ENCODE data around the gene AXIN1. TPM values are rescaled to one million over a fixed set of nuclear protein-coding genes. Genes with fewer than 3 reads are reported as not detected.
A peak's percentile ranks its signal among the peaks of the same experiment; 100 is the strongest.
"Not testable (repeated sequence)": the region's sequence is repeated elsewhere in the genome, so short reads cannot be mapped to it uniquely, and the experiment has no call there.

AXIN1 gene
- total RNA-seq, 2 experiments from 2014 or later = 20.0 to 23.8 TPM

DNA sequence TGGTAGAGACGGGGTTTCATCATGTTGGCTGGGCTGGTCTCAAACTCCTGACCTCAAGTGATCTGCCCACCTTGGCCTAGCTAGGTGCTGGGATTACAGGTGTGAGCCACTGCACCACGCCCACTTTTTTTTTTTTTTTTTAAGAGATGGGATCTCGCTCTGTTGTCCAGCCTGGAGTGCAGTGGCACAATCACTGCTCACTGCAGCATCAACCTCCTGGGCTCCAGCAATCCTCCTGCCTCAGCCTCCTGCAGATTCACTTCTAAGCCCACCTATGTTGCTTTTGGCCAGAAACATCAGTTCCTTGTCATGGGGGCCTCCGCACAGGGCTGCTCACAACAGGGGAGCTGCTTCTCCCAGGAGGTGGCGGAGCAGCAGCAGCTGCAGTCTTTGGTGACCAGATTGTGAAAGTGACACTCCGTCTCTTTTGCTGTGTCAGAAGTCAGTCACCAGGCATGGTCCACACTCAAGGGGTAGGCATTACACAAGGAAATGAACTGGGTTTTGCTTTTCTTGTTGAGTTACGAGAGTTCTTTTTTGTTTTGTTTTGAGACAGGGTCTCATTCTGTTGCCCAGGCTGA lies 40.0 kb upstream of the AXIN1 start:
- Mint-ChIP-seq H3K27ac (no peak overlapping the region), H3K4me3 (no peak overlapping the region), H3K4me1 (peaks cover 22% of the 10 kb centered on the region), H3K9me3 (ENCODE audit: low read depth) (no peaks in the 10 kb centered on the region), H3K27me3 (peaks cover 3% of the 10 kb centered on the region), H3K36me3 (ENCODE audit: low read depth) (no peaks in the 10 kb centered on the region)
- CTCF ChIA-PET = interaction anchor here (0.7 to 1.8 kb wide), 8 partner anchors 11 to 320 kb away, joined by 3 to 12 read pairs (median 3); partner anchors contain the start of gene MRPL28
- POLR2A ChIA-PET = interaction anchor here (0.5 kb wide), 2 partner anchors 159 to 285 kb away, joined by 4 to 8 read pairs; no protein-coding TSS in a partner anchor
- ATAC-seq (peak; percentile 41), DNase-seq (peak; percentile 68)
- intact Hi-C loops (cut with DNase I, micrococcal nuclease) = loop anchor here (1.0 to 5.0 kb wide), 10 partner anchors 9 to 244 kb away; partner anchors contain the start of genes CAPN15 (in 1 of the 2), DECR2 (in 1 of the 2), METTL26 (in 1 of the 2) and RAB11FIP3 (in 1 of the 2)

DNA sequence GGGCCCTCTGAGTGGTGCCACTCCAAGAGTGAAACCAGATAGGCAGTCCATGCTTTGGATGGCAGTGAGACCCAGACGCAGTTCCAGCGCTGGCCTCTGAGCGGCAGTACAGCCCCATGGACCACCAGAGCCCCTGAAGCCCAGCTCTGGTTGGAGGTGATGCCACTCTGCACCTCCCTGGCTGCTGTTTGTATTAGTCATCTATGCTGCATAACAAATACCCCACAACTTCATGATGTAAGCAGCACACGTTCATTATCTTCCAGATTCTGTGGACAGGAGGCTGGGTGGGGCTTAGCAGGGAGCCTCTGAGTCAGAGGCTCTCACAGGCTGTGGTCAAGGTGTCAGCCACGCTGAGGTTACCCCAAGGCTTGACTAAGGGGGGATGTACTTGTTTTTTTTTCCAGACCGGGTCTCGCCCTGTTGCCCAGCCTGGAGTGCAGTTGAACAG lies 39.4 kb upstream of the AXIN1 start:
- Mint-ChIP-seq H3K27me3 (peaks cover 3% of the 10 kb centered on the region), H3K4me1 (peaks cover 22% of the 10 kb centered on the region), H3K36me3 (ENCODE audit: low read depth) (no peaks in the 10 kb centered on the region), H3K9me3 (ENCODE audit: low read depth) (no peaks in the 10 kb centered on the region), H3K27ac (no peak overlapping the region), H3K4me3 (no peak overlapping the region)
- CTCF ChIA-PET = interaction anchor here (0.7 to 1.8 kb wide), 8 partner anchors 12 to 320 kb away, joined by 3 to 12 read pairs (median 3); partner anchors contain the start of gene MRPL28
- POLR2A ChIA-PET = interaction anchor here (0.5 to 0.7 kb wide), 3 partner anchors 34 to 286 kb away, joined by 4 to 8 read pairs (median 5); partner anchors contain the start of gene RAB11FIP3
- intact Hi-C loops (cut with DNase I, micrococcal nuclease) = loop anchor here (1.0 to 5.0 kb wide), 10 partner anchors 9 to 245 kb away; partner anchors contain the start of genes CAPN15 (in 1 of the 2), DECR2 (in 1 of the 2), METTL26 (in 1 of the 2) and RAB11FIP3 (in 1 of the 2)
- peak; percentile 91 for DNase-seq
- peak; percentile 93 for ATAC-seq

DNA sequence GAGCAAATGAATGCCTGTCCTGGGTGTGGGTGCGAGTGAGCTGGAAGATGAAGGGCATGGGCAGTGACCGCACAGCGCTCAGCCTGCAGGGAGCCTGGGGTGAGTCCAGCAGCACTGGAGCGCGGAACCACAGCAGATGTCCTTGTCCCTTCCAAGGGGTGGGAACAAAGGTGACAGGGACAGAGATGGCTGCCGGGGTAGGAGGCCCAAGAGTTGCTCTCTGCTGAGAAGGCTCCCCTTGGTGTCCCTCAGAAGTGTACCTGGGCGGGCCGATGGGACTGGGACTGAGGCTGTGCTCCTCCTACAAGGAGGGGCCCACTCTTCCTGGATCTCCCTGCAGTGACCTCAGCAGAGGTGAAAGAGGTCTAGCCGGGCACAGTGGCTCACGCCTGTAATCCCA lies 36.8 kb upstream of the AXIN1 start:
- DNase-seq (no peak), ATAC-seq (no peak)
- Mint-ChIP-seq H3K4me3 (no peak overlapping the region), H3K27ac (no peak overlapping the region), H3K4me1 (peaks cover 14% of the 10 kb centered on the region), H3K9me3 (ENCODE audit: low read depth) (no peaks in the 10 kb centered on the region), H3K27me3 (no peaks in the 10 kb centered on the region), H3K36me3 (ENCODE audit: low read depth) (no peaks in the 10 kb centered on the region)
- ChIA-PET POLR2A (no interaction called here), CTCF (interaction anchor here (0.7 kb wide), 1 partner anchor 139 kb away, joined by 3 read pairs; no protein-coding TSS in a partner anchor)
- intact Hi-C loops (cut with DNase I, micrococcal nuclease) = no loop called here

DNA sequence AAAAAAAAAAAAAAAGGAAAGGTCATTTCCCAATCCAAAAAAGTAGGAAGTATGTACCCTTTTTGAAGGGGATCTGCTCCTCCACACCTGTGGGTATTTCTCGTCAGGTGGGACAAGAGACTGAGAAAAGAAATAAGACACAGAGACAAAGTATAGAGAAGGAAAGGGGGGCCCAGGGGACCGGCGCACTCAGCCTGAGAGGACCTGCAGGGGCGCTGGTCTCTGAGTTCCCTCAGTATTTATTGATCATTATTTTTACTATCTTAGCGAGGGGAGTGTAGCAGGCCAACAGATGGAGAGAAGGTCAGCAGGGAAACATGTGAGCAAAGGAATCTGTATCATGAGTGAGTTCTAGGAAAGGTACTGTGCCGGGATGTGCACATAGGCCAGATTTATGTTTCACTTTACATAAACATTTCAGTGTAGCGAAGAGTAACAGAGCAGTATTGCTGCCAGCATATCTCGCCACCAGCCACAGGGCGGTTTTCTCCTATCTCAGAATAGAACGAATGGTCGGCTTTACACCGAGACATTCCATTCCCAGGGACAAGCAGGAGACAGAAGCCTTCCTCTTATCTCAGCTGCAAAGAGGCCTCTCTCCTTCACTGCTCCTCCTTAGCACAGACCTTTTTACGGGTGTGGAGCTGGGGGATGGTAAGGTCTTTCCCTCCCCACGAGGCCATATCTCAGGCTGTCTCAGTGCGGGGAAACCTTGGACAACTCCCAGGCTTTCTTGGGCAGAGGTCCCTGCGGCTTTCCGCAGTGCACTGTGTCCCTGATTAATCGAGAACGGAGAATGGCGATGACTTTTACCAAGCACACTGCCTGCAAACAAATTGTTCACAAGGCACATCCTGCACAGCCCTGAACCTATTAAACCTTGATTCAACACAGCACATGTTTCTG lies 35.5 kb upstream of the AXIN1 start:
- intact Hi-C loops (cut with DNase I, micrococcal nuclease); H3K27ac Mint-ChIP-seq; DNase-seq; H3K4me3 Mint-ChIP-seq; H3K27me3 Mint-ChIP-seq; ATAC-seq; CTCF ChIA-PET; POLR2A ChIA-PET; H3K9me3 Mint-ChIP-seq (ENCODE audit: low read depth); H3K36me3 Mint-ChIP-seq (ENCODE audit: low read depth): not testable (repeated sequence)
- peaks cover 20% of the 10 kb centered on the region for H3K4me1 Mint-ChIP-seq

DNA sequence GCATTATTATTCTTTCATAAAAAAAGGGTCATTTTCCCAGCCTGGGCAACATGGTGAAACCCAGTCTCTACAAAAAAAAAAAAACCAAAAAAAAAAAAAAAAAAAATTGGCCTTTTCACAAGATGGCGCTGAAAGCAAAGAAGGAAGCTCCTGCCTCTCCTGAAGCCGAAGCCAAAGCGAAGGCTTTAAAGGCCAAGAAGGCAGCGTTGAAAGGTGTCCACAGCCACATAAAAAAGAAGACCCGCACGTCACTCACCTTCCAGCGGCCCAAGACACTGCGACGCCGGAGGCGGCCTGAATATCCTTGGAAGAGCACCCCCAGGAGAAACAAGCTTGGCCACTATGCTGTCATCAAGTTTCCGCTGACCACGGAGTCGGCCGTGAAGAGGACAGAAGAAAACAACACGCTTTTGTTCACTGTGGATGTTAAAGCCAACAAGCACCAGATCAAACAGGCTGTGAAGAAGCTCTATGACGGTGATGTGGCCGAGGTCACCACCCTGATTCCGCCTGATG lies 34.2 kb upstream of the AXIN1 start:
- POLR2A ChIA-PET = no interaction called here
- Mint-ChIP-seq H3K9me3 (ENCODE audit: low read depth) (no peaks in the 10 kb centered on the region), H3K27ac (no peak overlapping the region), H3K4me3 (no peak overlapping the region), H3K36me3 (ENCODE audit: low read depth) (no peaks in the 10 kb centered on the region), H3K4me1 (peaks cover 14% of the 10 kb centered on the region), H3K27me3 (no peaks in the 10 kb centered on the region)
- no peak for ATAC-seq
- DNase-seq = no peak
- CTCF ChIA-PET = interaction anchor here (0.6 kb wide), 1 partner anchor 152 kb away, joined by 4 read pairs; the partner anchor contains the start of gene FAM234A
- intact Hi-C loops (cut with DNase I, micrococcal nuclease) = no loop called here

DNA sequence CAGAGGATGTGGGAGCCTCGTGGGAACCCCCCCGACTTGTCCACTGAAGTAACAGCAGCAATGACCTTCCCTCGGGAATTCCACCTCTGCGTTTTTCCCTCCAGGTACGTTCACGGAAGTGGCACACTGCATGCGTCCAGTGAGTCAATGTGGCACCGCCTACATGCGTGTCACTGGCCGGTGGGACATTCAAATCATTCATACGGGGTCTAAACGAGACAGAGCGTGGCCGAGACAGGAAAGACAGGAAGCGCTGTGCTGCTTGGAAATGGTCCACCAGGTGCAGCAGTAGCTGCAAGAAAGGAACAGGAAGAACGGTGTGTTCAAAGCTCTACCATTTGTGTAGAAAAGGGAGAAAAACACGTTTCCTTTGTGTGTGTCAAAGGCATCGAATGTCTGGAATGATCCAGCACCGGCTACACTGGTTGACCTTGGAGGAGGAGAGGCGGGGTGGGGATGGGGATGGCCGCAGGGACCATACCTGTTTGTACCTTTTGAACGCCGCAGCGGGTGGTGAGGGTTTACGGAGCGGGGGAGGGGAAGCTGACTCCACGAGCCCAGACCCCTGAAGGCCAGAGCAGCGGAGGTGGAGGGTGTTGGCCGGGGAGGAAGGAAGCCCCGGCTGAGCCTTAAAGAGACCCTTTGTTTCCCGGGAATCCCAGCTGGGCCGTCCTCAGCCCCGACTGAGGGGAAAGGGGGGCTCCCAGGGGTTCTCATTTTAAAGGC lies 31.0 kb upstream of the AXIN1 start:
- Mint-ChIP-seq H3K27me3 (no peaks in the 10 kb centered on the region), H3K36me3 (ENCODE audit: low read depth) (no peaks in the 10 kb centered on the region), H3K4me3 (peak overlapping the region; percentile 74), H3K27ac (peak overlapping the region; percentile 52), H3K4me1 (peaks cover 24% of the 10 kb centered on the region), H3K9me3 (ENCODE audit: low read depth) (no peaks in the 10 kb centered on the region)
- ChIA-PET POLR2A (no interaction called here), CTCF (interaction anchor here (1.0 to 1.1 kb wide), 2 partner anchors 13 to 39 kb away, joined by 3 read pairs; partner anchors contain the start of gene MRPL28)
- ATAC-seq = peak; percentile 54
- intact Hi-C loops (cut with DNase I, micrococcal nuclease) = loop anchor here in 1 of 2 experiments (5.0 kb wide), 3 partner anchors 204 to 254 kb away; partner anchors contain the start of genes METTL26 and NPRL3
- peak; percentile 72 for DNase-seq

DNA sequence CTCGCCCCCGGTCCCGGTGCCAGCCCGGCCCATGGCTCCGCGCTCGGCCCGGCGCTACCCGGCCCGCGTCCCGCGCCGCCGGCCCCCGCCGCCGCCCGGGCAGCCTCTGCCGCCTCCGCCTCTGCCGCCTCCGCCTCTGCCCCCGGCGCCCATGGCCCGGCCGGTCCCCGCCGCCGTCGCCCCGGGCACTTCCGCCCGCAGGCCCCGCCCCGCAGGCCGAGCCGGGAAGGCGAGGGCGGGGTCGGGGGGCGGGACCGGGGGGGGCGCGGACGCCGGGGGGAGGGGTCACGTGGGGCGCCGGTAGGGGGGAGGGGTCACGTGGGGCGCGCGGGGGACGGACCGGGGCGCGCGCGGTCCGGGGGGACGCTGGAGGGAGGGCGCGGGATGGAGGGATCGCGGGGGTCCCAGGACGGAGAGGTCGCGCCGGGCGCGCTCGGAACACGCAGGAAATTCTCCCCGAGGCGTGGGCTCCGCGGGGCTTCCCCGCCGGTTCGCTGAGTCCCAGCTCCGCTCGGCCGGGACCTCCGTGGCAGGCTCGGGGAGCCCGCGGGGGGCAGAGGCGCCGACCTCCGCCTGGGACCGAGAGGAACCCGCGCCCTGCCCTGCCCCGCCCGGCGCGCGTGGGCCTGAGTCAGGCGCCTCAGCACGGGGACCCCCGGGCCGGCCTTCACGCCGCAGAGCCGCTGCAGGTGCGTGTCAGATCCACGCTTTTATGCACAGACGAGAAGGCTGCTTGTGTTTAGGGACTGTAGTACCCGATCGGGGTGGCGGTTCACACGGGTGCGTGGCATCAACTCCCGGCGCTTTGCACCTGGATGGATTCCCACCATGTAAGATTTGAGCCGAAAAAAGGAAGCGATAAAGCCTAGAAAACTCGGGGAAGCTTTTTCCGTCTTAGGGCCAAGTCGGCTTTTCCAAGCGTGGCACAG lies 29.5 kb upstream of the AXIN1 start, which contains the start of gene PGAP6:
Gene PGAP6 (minus strand): TSS at position 190 of the 929 bp plus-strand sequence. CDS start 157 bp downstream, at position 33.
- CTCF ChIA-PET = interaction anchor here (0.8 to 1.1 kb wide), 2 partner anchors 40 to 147 kb away, joined by 3 read pairs; no protein-coding TSS in a partner anchor
- no peaks in the 10 kb centered on the region for H3K36me3 Mint-ChIP-seq (ENCODE audit: low read depth)
- H3K4me1 Mint-ChIP-seq = peaks cover 24% of the 10 kb centered on the region
- peak within 1 kb of the TSS; percentile 74 for H3K4me3 Mint-ChIP-seq
- no peak within 1 kb of the TSS for H3K27ac Mint-ChIP-seq
- intact Hi-C loops (cut with DNase I, micrococcal nuclease) = loop anchor here (1.0 to 5.0 kb wide), 7 partner anchors 12 to 255 kb away; partner anchors contain the start of genes MRPL28 (in 2 of the 2), DECR2 (in 1 of the 2), METTL26 (in 1 of the 2) and NPRL3 (in 1 of the 2)
- H3K9me3 Mint-ChIP-seq (ENCODE audit: low read depth) = no peaks in the 10 kb centered on the region
- DNase-seq (peak; percentile 83), ATAC-seq (peak; percentile 73)
- no peaks in the 10 kb centered on the region for H3K27me3 Mint-ChIP-seq
- POLR2A ChIA-PET = interaction anchor here (1.2 kb wide), 2 partner anchors 19 to 147 kb away, joined by 3 read pairs; partner anchors contain the start of genes DECR2 and FAM234A

DNA sequence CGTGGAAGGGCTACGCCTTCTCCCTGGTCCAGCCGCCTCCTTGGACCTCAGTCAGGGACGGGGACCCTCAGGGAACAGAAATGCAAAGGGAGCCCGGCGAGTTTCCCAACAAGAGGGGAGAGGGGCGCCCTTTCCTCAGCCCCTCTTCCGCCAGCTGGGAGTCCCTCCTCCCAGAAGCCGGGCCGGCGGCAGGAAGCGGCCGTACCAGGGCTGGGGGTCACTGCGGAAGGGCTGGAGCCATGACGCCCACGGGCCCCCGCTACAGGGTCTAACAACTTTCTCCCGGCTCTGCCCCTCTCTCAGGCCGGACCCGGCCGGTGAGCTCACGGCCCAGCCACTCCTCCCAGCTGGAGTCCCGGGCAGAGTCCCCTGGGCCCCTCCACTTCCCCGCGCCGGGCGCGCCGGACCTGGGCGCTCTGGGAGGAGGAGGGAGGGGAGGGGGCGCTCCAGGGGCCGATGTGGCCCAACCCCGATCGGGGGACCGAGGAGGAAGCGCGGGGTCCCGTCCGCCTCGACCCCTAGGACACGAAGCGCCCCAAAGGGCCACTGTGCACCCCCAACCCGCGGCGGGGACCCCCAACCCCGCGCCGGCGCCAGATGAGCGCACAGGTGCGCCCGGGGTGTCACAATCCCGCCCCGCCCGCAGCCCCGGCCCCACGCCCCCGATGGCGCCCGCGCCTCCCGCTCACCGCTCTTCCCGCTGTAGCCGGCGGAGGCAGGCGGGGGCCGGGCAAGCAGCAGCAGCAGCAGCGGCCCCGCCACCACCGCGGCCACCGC lies 28.7 kb upstream of the AXIN1 start:
- ChIA-PET POLR2A (interaction anchor here (1.2 kb wide), 1 partner anchor 147 kb away, joined by 3 read pairs; the partner anchor contains the start of gene FAM234A), CTCF (interaction anchor here (0.6 to 0.7 kb wide), 2 partner anchors 11 to 1048 kb away, joined by 3 to 6 read pairs; partner anchors contain the start of gene MRPL28)
- Mint-ChIP-seq H3K27me3 (no peaks in the 10 kb centered on the region), H3K36me3 (ENCODE audit: low read depth) (no peaks in the 10 kb centered on the region), H3K4me3 (peak overlapping the region; percentile 69), H3K9me3 (ENCODE audit: low read depth) (no peaks in the 10 kb centered on the region), H3K27ac (no peak overlapping the region), H3K4me1 (peaks cover 24% of the 10 kb centered on the region)
- ATAC-seq = peak; percentile 25
- DNase-seq = peak; percentile 53
- intact Hi-C loops (cut with DNase I, micrococcal nuclease) = loop anchor here in 1 of 2 experiments (1.0 to 5.0 kb wide), 5 partner anchors 11 to 256 kb away; partner anchors contain the start of genes METTL26, MRPL28 and NPRL3

DNA sequence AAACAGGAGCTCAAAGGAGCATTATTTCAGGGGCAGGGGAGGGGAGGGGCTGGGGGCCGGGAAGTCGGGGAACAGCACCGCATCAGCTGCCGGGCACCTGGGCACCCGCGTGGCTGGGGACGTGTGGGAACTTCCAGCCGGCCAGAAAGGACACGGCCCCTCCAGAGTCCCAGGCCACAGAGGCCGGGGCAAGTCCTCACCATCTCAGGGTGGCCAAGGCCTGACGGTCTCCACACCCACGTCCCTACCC lies 28.2 kb upstream of the AXIN1 start:
- POLR2A ChIA-PET = interaction anchor here (1.2 kb wide), 1 partner anchor 146 kb away, joined by 3 read pairs; the partner anchor contains the start of gene FAM234A
- H3K27me3 Mint-ChIP-seq = no peaks in the 10 kb centered on the region
- ATAC-seq = no peak
- no peak overlapping the region for H3K27ac Mint-ChIP-seq
- CTCF ChIA-PET = interaction anchor here (0.7 kb wide), 1 partner anchor 1048 kb away, joined by 3 read pairs; no protein-coding TSS in a partner anchor
- H3K4me3 Mint-ChIP-seq = peak overlapping the region; percentile 69
- H3K9me3 Mint-ChIP-seq (ENCODE audit: low read depth) = no peaks in the 10 kb centered on the region
- intact Hi-C loops (cut with DNase I, micrococcal nuclease) = loop anchor here in 1 of 2 experiments (1.0 to 5.0 kb wide), 5 partner anchors 10 to 257 kb away; partner anchors contain the start of genes METTL26, MRPL28 and NPRL3
- no peak for DNase-seq
- H3K36me3 Mint-ChIP-seq (ENCODE audit: low read depth) = no peaks in the 10 kb centered on the region
- peaks cover 24% of the 10 kb centered on the region for H3K4me1 Mint-ChIP-seq

Measured in activated CD4-positive, alpha-beta T cell treated with anti-CD3 and anti-CD28 coated beads for 36 hours (primary cell).